Measurements from ENCODE around the gene CALML6. TPM values are rescaled to one million over a fixed set of nuclear protein-coding genes. Genes with fewer than 3 reads are reported as not detected.

CALML6 gene
- total RNA-seq, 1 donor = 0.36 TPM

- Histone ChIP-seq H3K36me3 (ENCODE audit: insufficient read depth, low read length) (peaks cover 10% of the 10 kb centered on the region), H3K79me2 (ENCODE audit: insufficient read depth, low read length) (peaks cover 98% of the 10 kb centered on the region), H3K9me3 (ENCODE audit: low read depth, low read length) (no peaks in the 10 kb centered on the region), H3K4me2 (ENCODE audit: insufficient read depth, low read length) (no peak overlapping the region), H4K20me1 (ENCODE audit: insufficient read depth, low read length) (peaks cover 88% of the 10 kb centered on the region), H3K4me1 (ENCODE audit: insufficient read depth, low read length) (peaks cover 6% of the 10 kb centered on the region), H3K27me3 (ENCODE audit: insufficient read depth, low read length) (no peaks in the 10 kb centered on the region), H2AFZ (ENCODE audit: low read length) (no peak overlapping the region), H3K4me3 (ENCODE audit: insufficient read depth, low read length) (no peak overlapping the region), H3K27ac (ENCODE audit: low read depth, low read length) (no peak overlapping the region)
- TF ChIP-seq, protein P1, sequence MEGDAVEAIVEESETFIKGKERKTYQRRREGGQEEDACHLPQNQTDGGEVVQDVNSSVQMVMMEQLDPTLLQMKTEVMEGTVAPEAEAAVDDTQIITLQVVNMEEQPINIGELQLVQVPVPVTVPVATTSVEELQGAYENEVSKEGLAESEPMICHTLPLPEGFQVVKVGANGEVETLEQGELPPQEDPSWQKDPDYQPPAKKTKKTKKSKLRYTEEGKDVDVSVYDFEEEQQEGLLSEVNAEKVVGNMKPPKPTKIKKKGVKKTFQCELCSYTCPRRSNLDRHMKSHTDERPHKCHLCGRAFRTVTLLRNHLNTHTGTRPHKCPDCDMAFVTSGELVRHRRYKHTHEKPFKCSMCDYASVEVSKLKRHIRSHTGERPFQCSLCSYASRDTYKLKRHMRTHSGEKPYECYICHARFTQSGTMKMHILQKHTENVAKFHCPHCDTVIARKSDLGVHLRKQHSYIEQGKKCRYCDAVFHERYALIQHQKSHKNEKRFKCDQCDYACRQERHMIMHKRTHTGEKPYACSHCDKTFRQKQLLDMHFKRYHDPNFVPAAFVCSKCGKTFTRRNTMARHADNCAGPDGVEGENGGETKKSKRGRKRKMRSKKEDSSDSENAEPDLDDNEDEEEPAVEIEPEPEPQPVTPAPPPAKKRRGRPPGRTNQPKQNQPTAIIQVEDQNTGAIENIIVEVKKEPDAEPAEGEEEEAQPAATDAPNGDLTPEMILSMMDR (IDR thresholded peaks at IDR 0.05; ENCODE audit: extremely low read depth, low read depth, low read length) = no peak
- peak; percentile 36 for DNase-seq (ENCODE audit: insufficient read length, low spot score, missing footprints)
Measured at GRCh38 chr1:1877865-1878436, 37.1 kb upstream of the CALML6 start.

GRCh38 chr1:1879942-1880341 is 35.1 kb upstream of the CALML6 start:
- Histone ChIP-seq H2AFZ (ENCODE audit: low read length) (no peak overlapping the region), H3K79me2 (ENCODE audit: insufficient read depth, low read length) (peaks cover 97% of the 10 kb centered on the region), H3K36me3 (ENCODE audit: insufficient read depth, low read length) (peaks cover 8% of the 10 kb centered on the region), H3K4me3 (ENCODE audit: insufficient read depth, low read length) (no peak overlapping the region), H3K4me1 (ENCODE audit: insufficient read depth, low read length) (peaks cover 9% of the 10 kb centered on the region), H3K9me3 (ENCODE audit: low read depth, low read length) (no peaks in the 10 kb centered on the region), H3K4me2 (ENCODE audit: insufficient read depth, low read length) (no peak overlapping the region), H3K27ac (ENCODE audit: low read depth, low read length) (no peak overlapping the region), H4K20me1 (ENCODE audit: insufficient read depth, low read length) (peaks cover 86% of the 10 kb centered on the region), H3K27me3 (ENCODE audit: insufficient read depth, low read length) (no peaks in the 10 kb centered on the region)
- TF ChIP-seq, protein P1 (IDR thresholded peaks at IDR 0.05; ENCODE audit: extremely low read depth, low read depth, low read length) = no peak
- no peak for DNase-seq (ENCODE audit: insufficient read length, low spot score, missing footprints)

- Histone ChIP-seq H3K27me3 (ENCODE audit: insufficient read depth, low read length) (no peaks in the 10 kb centered on the region), H3K4me3 (ENCODE audit: insufficient read depth, low read length) (no peak overlapping the region), H4K20me1 (ENCODE audit: insufficient read depth, low read length) (peaks cover 80% of the 10 kb centered on the region), H2AFZ (ENCODE audit: low read length) (no peak overlapping the region), H3K9me3 (ENCODE audit: low read depth, low read length) (no peaks in the 10 kb centered on the region), H3K4me2 (ENCODE audit: insufficient read depth, low read length) (no peak overlapping the region), H3K79me2 (ENCODE audit: insufficient read depth, low read length) (peaks cover 95% of the 10 kb centered on the region), H3K36me3 (ENCODE audit: insufficient read depth, low read length) (peaks cover 3% of the 10 kb centered on the region), H3K27ac (ENCODE audit: low read depth, low read length) (peak overlapping the region; percentile 15), H3K4me1 (ENCODE audit: insufficient read depth, low read length) (peaks cover 9% of the 10 kb centered on the region)
- TF ChIP-seq, protein P1 (IDR thresholded peaks at IDR 0.05; ENCODE audit: extremely low read depth, low read depth, low read length) = no peak
- DNase-seq (ENCODE audit: insufficient read length, low spot score, missing footprints) = no peak
Measured at GRCh38 chr1:1880617-1881312, 34.3 kb upstream of the CALML6 start.

GRCh38 chr1:1881727-1882126 is 33.3 kb upstream of the CALML6 start:
- Histone ChIP-seq H3K27ac (ENCODE audit: low read depth, low read length) (no peak overlapping the region), H3K4me2 (ENCODE audit: insufficient read depth, low read length) (no peak overlapping the region), H3K9me3 (ENCODE audit: low read depth, low read length) (no peaks in the 10 kb centered on the region), H2AFZ (ENCODE audit: low read length) (no peak overlapping the region), H3K4me1 (ENCODE audit: insufficient read depth, low read length) (peaks cover 3% of the 10 kb centered on the region), H3K27me3 (ENCODE audit: insufficient read depth, low read length) (no peaks in the 10 kb centered on the region), H3K4me3 (ENCODE audit: insufficient read depth, low read length) (no peak overlapping the region), H3K36me3 (ENCODE audit: insufficient read depth, low read length) (no peaks in the 10 kb centered on the region), H3K79me2 (ENCODE audit: insufficient read depth, low read length) (peaks cover 95% of the 10 kb centered on the region), H4K20me1 (ENCODE audit: insufficient read depth, low read length) (peaks cover 78% of the 10 kb centered on the region)
- no peak for DNase-seq (ENCODE audit: insufficient read length, low spot score, missing footprints)
- TF ChIP-seq, protein P1 (IDR thresholded peaks at IDR 0.05; ENCODE audit: extremely low read depth, low read depth, low read length) = no peak
